HEK293 (cell line): Measurements from ENCODE around the gene PAFAH1B2.

Source experiments
- CTCF ChIA-PET: fragments of 350-600 bp; formaldehyde crosslinking; extraction: SDS; loops from one replicate; lab custom pipeline; 2021; ENCODE audit warnings: antibody characterized with exemption; lab: Yijun Ruan, JAX
- POLR2A ChIA-PET: fragments of 300-600 bp; formaldehyde crosslinking; extraction: SDS; loops from one replicate; lab custom pipeline; 2020; ENCODE audit warnings: antibody characterized with exemption, inconsistent platforms; lab: Yijun Ruan, JAX
- H3K27ac ChIP-seq: fragments of 200-500 bp; sonication (Bioruptor generic); 2 replicates; pipeline ENCODE4 v1.5.1; 2014; ENCODE audit warnings: low read depth, low read length, control low read depth, inconsistent platforms; ENCODE audit errors: extremely low read depth
- H3K36me3 ChIP-seq, 2 experiments: fragments of 200-500 bp in 1 of 2; sonication (Bioruptor generic) in 1 of 2; 1 replicate in 1 of 2; 2 replicates in 1 of 2; pipeline ENCODE4 v1.5.1; 2014 to 2017; ENCODE audit warnings: inconsistent platforms in 2 of 2, low read length in 2 of 2; ENCODE audit not compliant: control insufficient read depth in 2 of 2, insufficient read depth in 1 of 2
- H3K4me1 ChIP-seq: fragments of 200-500 bp; sonication (Bioruptor generic); 2 replicates; pipeline ENCODE4 v1.5.1; 2014; ENCODE audit warnings: mild to moderate bottlenecking, low read length, inconsistent platforms; ENCODE audit not compliant: control insufficient read depth, insufficient read depth
- H3K4me3 ChIP-seq: 2 replicates; pipeline ENCODE4 v1.5.1; 2011; ENCODE audit warnings: low read depth, mild to moderate bottlenecking, control low read depth, low read length, moderate library complexity
- H3K9me3 ChIP-seq: fragments of 200-500 bp; sonication (Bioruptor generic); 2 replicates; pipeline ENCODE4 v1.5.1; 2014; ENCODE audit warnings: low read depth, low read length, inconsistent platforms; ENCODE audit not compliant: control insufficient read depth, insufficient read depth
- EGR2 ChIP-seq: fragments of 450-650 bp; formaldehyde crosslinking; IDR thresholded peaks from 2 replicates; pipeline ENCODE4 v1.5.1; 2016; ENCODE audit warnings: low read depth, missing biosample characterization, missing genetic modification characterization
- GLIS2 ChIP-seq: fragments of 450-650 bp; formaldehyde crosslinking; IDR thresholded peaks from 2 replicates; pipeline ENCODE4 v1.5.1; 2016; ENCODE audit warnings: missing biosample characterization, missing genetic modification characterization
- HOXC10 ChIP-seq: sonication (generic); formaldehyde crosslinking; IDR thresholded peaks from 2 replicates; pipeline ENCODE4 v1.8.1; 2023; ENCODE audit warnings: mild to moderate bottlenecking, missing genetic modification reagents
- ZBTB20 ChIP-seq: fragments of 450-650 bp; formaldehyde crosslinking; IDR thresholded peaks from 2 replicates; pipeline ENCODE4 v1.5.1; 2016; ENCODE audit warnings: missing biosample characterization, missing genetic modification characterization
- ZIC2 ChIP-seq: fragments of 450-650 bp; formaldehyde crosslinking; IDR thresholded peaks from 2 replicates; pipeline ENCODE4 v1.5.1; 2016; ENCODE audit warnings: missing biosample characterization, missing genetic modification characterization
- ZNF140 ChIP-seq: fragments of 450-650 bp; formaldehyde crosslinking; IDR thresholded peaks from 2 replicates; pipeline ENCODE4 v1.5.1; 2016; ENCODE audit warnings: missing biosample characterization, missing genetic modification characterization
- ZNF274 ChIP-seq, 2 experiments: fragments of 200-500 bp in 1 of 2; fragments of 450-650 bp in 1 of 2; sonication (Bioruptor generic) in 1 of 2; formaldehyde crosslinking in 1 of 2; IDR thresholded peaks; 2 replicates each; pipeline versions ENCODE4 v1.5.1 to v1.6.1; 2014 to 2016; ENCODE audit warnings: borderline replicate concordance in 1 of 2, inconsistent platforms in 1 of 2, low read length in 1 of 2, missing biosample characterization in 1 of 2, missing genetic modification characterization in 1 of 2
- ZNF664 ChIP-seq: fragments of 450-650 bp; formaldehyde crosslinking; IDR thresholded peaks from 2 replicates; pipeline ENCODE4 v1.5.1; 2016; ENCODE audit warnings: missing biosample characterization, missing genetic modification characterization
- ZXDB ChIP-seq: fragments of 450-650 bp; formaldehyde crosslinking; IDR thresholded peaks from 2 replicates; pipeline ENCODE4 v1.5.1; 2016; ENCODE audit warnings: missing biosample characterization, missing genetic modification characterization
- TF ChIP-seq, protein P1 (sequence below): fragments of 450-650 bp; formaldehyde crosslinking; IDR thresholded peaks from 2 replicates; pipeline ENCODE4 v1.5.0; 2017; ENCODE audit warnings: missing biosample characterization, missing genetic modification characterization, borderline replicate concordance
- TF ChIP-seq, protein P2 (sequence below): fragments of 450-650 bp; formaldehyde crosslinking; IDR thresholded peaks from 2 replicates; pipeline ENCODE4 v1.5.1; 2017; ENCODE audit warnings: missing biosample characterization, missing genetic modification characterization
- TF ChIP-seq, protein P3 (sequence below): fragments of 450-650 bp; formaldehyde crosslinking; IDR thresholded peaks from 2 replicates; pipeline ENCODE4 v1.5.1; 2017; ENCODE audit warnings: missing biosample characterization, missing genetic modification characterization
- TF ChIP-seq, protein P4 (sequence below): fragments of 450-650 bp; formaldehyde crosslinking; IDR thresholded peaks from 2 replicates; pipeline ENCODE4 v1.5.1; 2017; ENCODE audit warnings: missing biosample characterization, mild to moderate bottlenecking, missing genetic modification characterization, moderate library complexity
- TF ChIP-seq, protein P5 (sequence below): fragments of 450-650 bp; formaldehyde crosslinking; IDR thresholded peaks from 2 replicates; pipeline ENCODE4 v1.5.1; 2016; ENCODE audit warnings: missing biosample characterization, missing genetic modification characterization
- TF ChIP-seq, protein P6 (sequence below): fragments of 450-650 bp; formaldehyde crosslinking; IDR thresholded peaks from 2 replicates; pipeline ENCODE4 v1.5.1; 2016; ENCODE audit warnings: missing biosample characterization, missing genetic modification characterization
- TF ChIP-seq, protein P7 (sequence below): fragments of 450-650 bp; formaldehyde crosslinking; conservative IDR thresholded peaks from 2 replicates; pipeline ENCODE4 v1.5.1; 2016; ENCODE audit warnings: low read depth, missing biosample characterization, missing genetic modification characterization

The PAFAH1B2 gene

DNA sequence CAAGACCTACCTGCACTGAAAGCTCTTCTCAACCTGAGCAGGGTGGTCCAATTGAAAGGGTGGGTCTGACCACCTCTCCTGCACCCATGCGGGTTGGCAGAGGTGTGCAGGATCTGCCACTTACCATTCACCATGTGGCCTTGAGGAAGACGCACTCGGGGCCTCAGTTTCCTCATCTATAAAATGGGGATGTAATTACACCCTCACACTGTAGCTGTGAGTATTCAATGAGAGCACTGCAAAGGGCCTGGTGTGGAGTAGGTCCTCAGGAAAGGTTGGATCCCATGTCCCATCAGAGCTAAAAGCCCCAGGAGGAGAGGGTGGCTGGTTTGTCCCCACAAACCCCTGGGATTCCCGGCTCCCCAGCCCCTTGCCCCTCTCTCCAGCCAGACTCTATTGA is 54.5 kb downstream of the PAFAH1B2 start (continued):
- TF ChIP-seq, protein P1, sequence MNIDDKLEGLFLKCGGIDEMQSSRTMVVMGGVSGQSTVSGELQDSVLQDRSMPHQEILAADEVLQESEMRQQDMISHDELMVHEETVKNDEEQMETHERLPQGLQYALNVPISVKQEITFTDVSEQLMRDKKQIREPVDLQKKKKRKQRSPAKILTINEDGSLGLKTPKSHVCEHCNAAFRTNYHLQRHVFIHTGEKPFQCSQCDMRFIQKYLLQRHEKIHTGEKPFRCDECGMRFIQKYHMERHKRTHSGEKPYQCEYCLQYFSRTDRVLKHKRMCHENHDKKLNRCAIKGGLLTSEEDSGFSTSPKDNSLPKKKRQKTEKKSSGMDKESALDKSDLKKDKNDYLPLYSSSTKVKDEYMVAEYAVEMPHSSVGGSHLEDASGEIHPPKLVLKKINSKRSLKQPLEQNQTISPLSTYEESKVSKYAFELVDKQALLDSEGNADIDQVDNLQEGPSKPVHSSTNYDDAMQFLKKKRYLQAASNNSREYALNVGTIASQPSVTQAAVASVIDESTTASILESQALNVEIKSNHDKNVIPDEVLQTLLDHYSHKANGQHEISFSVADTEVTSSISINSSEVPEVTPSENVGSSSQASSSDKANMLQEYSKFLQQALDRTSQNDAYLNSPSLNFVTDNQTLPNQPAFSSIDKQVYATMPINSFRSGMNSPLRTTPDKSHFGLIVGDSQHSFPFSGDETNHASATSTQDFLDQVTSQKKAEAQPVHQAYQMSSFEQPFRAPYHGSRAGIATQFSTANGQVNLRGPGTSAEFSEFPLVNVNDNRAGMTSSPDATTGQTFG (tag by site-specific recombination) = no peak
- TF ChIP-seq ZNF140 (no peak), ZNF274 (IDR thresholded peaks at IDR 0.05; ENCODE audit: low read length) (no peak), ZNF274 (tag by site-specific recombination; IDR thresholded peaks at IDR 0.05; ENCODE audit: borderline replicate concordance) (no peak), ZNF664 (tag by site-specific recombination) (no peak)

DNA sequence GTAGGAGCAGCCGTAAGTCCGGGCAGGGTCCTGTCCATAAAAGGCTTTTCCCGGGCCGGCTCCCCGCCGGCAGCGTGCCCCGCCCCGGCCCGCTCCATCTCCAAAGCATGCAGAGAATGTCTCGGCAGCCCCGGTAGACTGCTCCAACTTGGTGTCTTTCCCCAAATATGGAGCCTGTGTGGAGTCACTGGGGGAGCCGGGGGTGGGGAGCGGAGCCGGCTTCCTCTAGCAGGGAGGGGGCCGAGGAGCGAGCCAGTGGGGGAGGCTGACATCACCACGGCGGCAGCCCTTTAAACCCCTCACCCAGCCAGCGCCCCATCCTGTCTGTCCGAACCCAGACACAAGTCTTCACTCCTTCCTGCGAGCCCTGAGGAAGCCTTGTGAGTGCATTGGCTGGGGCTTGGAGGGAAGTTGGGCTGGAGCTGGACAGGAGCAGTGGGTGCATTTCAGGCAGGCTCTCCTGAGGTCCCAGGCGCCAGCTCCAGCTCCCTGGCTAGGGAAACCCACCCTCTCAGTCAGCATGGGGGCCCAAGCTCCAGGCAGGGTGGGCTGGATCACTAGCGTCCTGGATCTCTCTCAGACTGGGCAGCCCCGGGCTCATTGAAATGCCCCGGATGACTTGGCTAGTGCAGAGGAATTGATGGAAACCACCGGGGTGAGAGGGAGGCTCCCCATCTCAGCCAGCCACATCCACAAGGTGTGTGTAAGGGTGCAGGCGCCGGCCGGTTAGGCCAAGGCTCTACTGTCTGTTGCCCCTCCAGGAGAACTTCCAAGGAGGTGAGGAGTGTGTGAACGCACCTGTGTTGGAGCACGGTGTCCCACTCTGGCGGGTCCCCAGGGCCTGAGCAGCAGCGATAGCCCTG is 55.2 kb downstream of the PAFAH1B2 start, which contains the start of gene TAGLN:
TSS of gene TAGLN (plus strand) at position 318 of the 863 bp plus-strand sequence. CDS start 3,644 bp downstream, outside the sequence.
- Histone ChIP-seq H3K4me3 (peak within 1 kb of the TSS; percentile 11; the same call in 1 of the 2 replicates), H3K4me1 (no peaks in the 10 kb centered on the region), H3K27ac (no peak within 1 kb of the TSS), H3K36me3 (peaks cover 0 to 23% of the 10 kb centered on the region in 2 experiments; a peak in 1 of 3 replicates), H3K9me3 (no peaks in the 10 kb centered on the region)
- TF ChIP-seq, protein P2, sequence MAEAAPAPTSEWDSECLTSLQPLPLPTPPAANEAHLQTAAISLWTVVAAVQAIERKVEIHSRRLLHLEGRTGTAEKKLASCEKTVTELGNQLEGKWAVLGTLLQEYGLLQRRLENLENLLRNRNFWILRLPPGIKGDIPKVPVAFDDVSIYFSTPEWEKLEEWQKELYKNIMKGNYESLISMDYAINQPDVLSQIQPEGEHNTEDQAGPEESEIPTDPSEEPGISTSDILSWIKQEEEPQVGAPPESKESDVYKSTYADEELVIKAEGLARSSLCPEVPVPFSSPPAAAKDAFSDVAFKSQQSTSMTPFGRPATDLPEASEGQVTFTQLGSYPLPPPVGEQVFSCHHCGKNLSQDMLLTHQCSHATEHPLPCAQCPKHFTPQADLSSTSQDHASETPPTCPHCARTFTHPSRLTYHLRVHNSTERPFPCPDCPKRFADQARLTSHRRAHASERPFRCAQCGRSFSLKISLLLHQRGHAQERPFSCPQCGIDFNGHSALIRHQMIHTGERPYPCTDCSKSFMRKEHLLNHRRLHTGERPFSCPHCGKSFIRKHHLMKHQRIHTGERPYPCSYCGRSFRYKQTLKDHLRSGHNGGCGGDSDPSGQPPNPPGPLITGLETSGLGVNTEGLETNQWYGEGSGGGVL (tag by site-specific recombination) = peak; percentile 60
- TF ChIP-seq, protein P3, sequence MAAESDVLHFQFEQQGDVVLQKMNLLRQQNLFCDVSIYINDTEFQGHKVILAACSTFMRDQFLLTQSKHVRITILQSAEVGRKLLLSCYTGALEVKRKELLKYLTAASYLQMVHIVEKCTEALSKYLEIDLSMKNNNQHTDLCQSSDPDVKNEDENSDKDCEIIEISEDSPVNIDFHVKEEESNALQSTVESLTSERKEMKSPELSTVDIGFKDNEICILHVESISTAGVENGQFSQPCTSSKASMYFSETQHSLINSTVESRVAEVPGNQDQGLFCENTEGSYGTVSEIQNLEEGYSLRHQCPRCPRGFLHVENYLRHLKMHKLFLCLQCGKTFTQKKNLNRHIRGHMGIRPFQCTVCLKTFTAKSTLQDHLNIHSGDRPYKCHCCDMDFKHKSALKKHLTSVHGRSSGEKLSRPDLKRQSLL (tag by site-specific recombination) = 0 out of 2 replicates have a peak, but pooled peaks have one; percentile 28
- TF ChIP-seq, protein P4, sequence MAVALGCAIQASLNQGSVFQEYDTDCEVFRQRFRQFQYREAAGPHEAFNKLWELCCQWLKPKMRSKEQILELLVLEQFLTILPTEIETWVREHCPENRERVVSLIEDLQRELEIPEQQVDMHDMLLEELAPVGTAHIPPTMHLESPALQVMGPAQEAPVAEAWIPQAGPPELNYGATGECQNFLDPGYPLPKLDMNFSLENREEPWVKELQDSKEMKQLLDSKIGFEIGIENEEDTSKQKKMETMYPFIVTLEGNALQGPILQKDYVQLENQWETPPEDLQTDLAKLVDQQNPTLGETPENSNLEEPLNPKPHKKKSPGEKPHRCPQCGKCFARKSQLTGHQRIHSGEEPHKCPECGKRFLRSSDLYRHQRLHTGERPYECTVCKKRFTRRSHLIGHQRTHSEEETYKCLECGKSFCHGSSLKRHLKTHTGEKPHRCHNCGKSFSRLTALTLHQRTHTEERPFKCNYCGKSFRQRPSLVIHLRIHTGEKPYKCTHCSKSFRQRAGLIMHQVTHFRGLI (tag by site-specific recombination) = 0 out of 2 replicates have a peak, but pooled peaks have one; percentile 33
- TF ChIP-seq, protein P5, sequence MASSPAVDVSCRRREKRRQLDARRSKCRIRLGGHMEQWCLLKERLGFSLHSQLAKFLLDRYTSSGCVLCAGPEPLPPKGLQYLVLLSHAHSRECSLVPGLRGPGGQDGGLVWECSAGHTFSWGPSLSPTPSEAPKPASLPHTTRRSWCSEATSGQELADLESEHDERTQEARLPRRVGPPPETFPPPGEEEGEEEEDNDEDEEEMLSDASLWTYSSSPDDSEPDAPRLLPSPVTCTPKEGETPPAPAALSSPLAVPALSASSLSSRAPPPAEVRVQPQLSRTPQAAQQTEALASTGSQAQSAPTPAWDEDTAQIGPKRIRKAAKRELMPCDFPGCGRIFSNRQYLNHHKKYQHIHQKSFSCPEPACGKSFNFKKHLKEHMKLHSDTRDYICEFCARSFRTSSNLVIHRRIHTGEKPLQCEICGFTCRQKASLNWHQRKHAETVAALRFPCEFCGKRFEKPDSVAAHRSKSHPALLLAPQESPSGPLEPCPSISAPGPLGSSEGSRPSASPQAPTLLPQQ = no peak
- TF ChIP-seq ZBTB20 (tag by site-specific recombination) (peak; percentile 40; the same call in 1 of the 2 replicates), GLIS2 (tag by site-specific recombination) (peak; percentile 38; the same call in 1 of the 2 replicates), ZIC2 (tag by site-specific recombination) (peak; percentile 30), ZXDB (tag by site-specific recombination) (no peak), EGR2 (tag by site-specific recombination) (no peak), HOXC10 (CRISPR knock-in tag) (no peak)
- TF ChIP-seq, protein P6, sequence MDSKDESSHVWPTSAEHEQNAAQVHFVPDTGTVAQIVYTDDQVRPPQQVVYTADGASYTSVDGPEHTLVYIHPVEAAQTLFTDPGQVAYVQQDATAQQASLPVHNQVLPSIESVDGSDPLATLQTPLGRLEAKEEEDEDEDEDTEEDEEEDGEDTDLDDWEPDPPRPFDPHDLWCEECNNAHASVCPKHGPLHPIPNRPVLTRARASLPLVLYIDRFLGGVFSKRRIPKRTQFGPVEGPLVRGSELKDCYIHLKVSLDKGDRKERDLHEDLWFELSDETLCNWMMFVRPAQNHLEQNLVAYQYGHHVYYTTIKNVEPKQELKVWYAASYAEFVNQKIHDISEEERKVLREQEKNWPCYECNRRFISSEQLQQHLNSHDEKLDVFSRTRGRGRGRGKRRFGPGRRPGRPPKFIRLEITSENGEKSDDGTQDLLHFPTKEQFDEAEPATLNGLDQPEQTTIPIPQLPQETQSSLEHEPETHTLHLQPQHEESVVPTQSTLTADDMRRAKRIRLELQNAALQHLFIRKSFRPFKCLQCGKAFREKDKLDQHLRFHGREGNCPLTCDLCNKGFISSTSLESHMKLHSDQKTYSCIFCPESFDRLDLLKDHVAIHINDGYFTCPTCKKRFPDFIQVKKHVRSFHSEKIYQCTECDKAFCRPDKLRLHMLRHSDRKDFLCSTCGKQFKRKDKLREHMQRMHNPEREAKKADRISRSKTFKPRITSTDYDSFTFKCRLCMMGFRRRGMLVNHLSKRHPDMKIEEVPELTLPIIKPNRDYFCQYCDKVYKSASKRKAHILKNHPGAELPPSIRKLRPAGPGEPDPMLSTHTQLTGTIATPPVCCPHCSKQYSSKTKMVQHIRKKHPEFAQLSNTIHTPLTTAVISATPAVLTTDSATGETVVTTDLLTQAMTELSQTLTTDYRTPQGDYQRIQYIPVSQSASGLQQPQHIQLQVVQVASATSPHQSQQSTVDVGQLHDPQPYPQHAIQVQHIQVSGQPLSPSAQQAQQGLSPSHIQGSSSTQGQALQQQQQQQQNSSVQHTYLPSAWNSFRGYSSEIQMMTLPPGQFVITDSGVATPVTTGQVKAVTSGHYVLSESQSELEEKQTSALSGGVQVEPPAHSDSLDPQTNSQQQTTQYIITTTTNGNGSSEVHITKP = peak; percentile 78
- TF ChIP-seq, protein P7, sequence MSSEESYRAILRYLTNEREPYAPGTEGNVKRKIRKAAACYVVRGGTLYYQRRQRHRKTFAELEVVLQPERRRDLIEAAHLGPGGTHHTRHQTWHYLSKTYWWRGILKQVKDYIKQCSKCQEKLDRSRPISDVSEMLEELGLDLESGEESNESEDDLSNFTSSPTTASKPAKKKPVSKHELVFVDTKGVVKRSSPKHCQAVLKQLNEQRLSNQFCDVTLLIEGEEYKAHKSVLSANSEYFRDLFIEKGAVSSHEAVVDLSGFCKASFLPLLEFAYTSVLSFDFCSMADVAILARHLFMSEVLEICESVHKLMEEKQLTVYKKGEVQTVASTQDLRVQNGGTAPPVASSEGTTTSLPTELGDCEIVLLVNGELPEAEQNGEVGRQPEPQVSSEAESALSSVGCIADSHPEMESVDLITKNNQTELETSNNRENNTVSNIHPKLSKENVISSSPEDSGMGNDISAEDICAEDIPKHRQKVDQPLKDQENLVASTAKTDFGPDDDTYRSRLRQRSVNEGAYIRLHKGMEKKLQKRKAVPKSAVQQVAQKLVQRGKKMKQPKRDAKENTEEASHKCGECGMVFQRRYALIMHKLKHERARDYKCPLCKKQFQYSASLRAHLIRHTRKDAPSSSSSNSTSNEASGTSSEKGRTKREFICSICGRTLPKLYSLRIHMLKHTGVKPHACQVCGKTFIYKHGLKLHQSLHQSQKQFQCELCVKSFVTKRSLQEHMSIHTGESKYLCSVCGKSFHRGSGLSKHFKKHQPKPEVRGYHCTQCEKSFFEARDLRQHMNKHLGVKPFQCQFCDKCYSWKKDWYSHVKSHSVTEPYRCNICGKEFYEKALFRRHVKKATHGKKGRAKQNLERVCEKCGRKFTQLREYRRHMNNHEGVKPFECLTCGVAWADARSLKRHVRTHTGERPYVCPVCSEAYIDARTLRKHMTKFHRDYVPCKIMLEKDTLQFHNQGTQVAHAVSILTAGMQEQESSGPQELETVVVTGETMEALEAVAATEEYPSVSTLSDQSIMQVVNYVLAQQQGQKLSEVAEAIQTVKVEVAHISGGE (tag by site-specific recombination) = no peak
- POLR2A ChIA-PET = interaction anchor here (1.8 kb wide), 1 partner anchor 21 kb away, joined by 5 read pairs; the partner anchor contains the start of gene SIDT2
- CTCF ChIA-PET = interaction anchor here (0.7 to 1.6 kb wide), 6 partner anchors 18 to 268 kb away, joined by 3 to 9 read pairs (median 4); no protein-coding TSS in a partner anchor
